Measurements from ENCODE around the gene WDR83. TPM values are rescaled to one million over a fixed set of nuclear protein-coding genes. Genes with fewer than 3 reads are reported as not detected.

WDR83 gene
- total and polyA plus RNA-seq, 2 of the 8 experiments (the other 6 are each of a cell fraction or from before 2014, with no cell fraction given), result 12.6 to 15.3 TPM

GRCh38 chr19:12647047-12647446, 19.6 kb upstream of the WDR83 start:
- H3K9ac ChIP-seq (replicated peaks in 1 of 4; ENCODE audit: extremely low read depth in 1 of 4, low read depth in 3 of 4, low read length in 3 of 4), result no peak overlapping the region; a peak in 1 of 7 replicates
- H2BK120ac ChIP-seq (replicated peaks; ENCODE audit: low read depth, low read length), result no peak overlapping the region
- no peak overlapping the region for H3K14ac ChIP-seq (ENCODE audit: insufficient read length)
- no peaks in the 10 kb centered on the region for H3K79me1 ChIP-seq (ENCODE audit: low read depth, low read length)
- no peak overlapping the region for H3K4ac ChIP-seq (replicated peaks; ENCODE audit: insufficient read length, low read depth, low read length)
- no peak overlapping the region for H2BK12ac ChIP-seq (ENCODE audit: low read depth, low read length)
- no peak overlapping the region for H3K27ac ChIP-seq (ENCODE audit: low read depth, low read length)
- H2BK20ac ChIP-seq (ENCODE audit: low read length), result no peak overlapping the region
- no peak overlapping the region for H2BK5ac ChIP-seq (ENCODE audit: low read depth, low read length)
- TF ChIP-seq POLR2AphosphoS5 (IDR thresholded peaks at IDR 0.05; ENCODE audit: low read depth, low read length), result no peak
- TF ChIP-seq, protein P1, sequence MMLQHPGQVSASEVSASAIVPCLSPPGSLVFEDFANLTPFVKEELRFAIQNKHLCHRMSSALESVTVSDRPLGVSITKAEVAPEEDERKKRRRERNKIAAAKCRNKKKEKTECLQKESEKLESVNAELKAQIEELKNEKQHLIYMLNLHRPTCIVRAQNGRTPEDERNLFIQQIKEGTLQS (IDR thresholded peaks at IDR 0.05; ENCODE audit: insufficient read depth, low read depth, low read length), result no peak
- no peak for TF ChIP-seq HDAC6 (IDR thresholded peaks at IDR 0.05; ENCODE audit: low read depth, low read length)
- no peak for TF ChIP-seq RXRA (IDR thresholded peaks at IDR 0.05; ENCODE audit: insufficient read depth, low read depth, low read length)
- TF ChIP-seq POU5F1 (IDR thresholded peaks at IDR 0.05; ENCODE audit: low read depth, low read length), result no peak
- H3K9me3 ChIP-seq (ENCODE audit: insufficient read depth in 2 of 2, low read depth in 1 of 2, low read length in 1 of 2), result peaks cover 0 to 4% of the 10 kb centered on the region in 2 experiments; a peak in 1 of 4 replicates
- whole genome bisulfite sequencing, 2 experiments (ENCODE audit: extremely low coverage in 1 of 2, insufficient coverage in 1 of 2, insufficient read length in 1 of 2, insufficient replicate concordance in 2 of 2, low coverage in 1 of 2, low lambda C conversion rate in 2 of 2, missing lambda C conversion rate in 1 of 2), result 77% methylated on average over 6 of the region's 8 CpGs; no CpG with 5 or more reads in 1 of the 2 experiments
- no peaks in the 10 kb centered on the region for H4K20me1 ChIP-seq (replicated peaks in 1 of 2; ENCODE audit: control insufficient read depth in 1 of 2, insufficient read depth in 2 of 2, low read length in 2 of 2)
- no peak overlapping the region for H4K8ac ChIP-seq (ENCODE audit: extremely low read depth, insufficient read depth, low read length)
- ChIA-PET CTCF (ENCODE audit: partially characterized antibody) (interaction anchor here (0.7 to 1.2 kb wide), 6 partner anchors 10 to 324 kb away, joined by 3 to 5 read pairs (median 3); no protein-coding TSS in a partner anchor), POLR2A (ENCODE audit: partially characterized antibody) (interaction anchor here (0.6 to 2.5 kb wide), 8 partner anchors 9 to 208 kb away, joined by 3 to 9 read pairs (median 3); partner anchors contain the start of genes DHPS, ZNF490 and ZNF791)
- H2BK15ac ChIP-seq (ENCODE audit: low read length), result no peak overlapping the region
- H4K5ac ChIP-seq (ENCODE audit: insufficient read length, low read depth, low read length), result no peak overlapping the region
- H2AK5ac ChIP-seq (ENCODE audit: low read depth, low read length), result no peak overlapping the region
- H3K18ac ChIP-seq (ENCODE audit: extremely low read depth, low read length), result no peak overlapping the region
- peaks cover 0 to 4% (median 0%) of the 10 kb centered on the region in 4 experiments; a peak in 2 of 8 replicates for H3K36me3 ChIP-seq (ENCODE audit: control insufficient read depth in 2 of 4, insufficient read depth in 4 of 4, low read length in 3 of 4)
- H3K56ac ChIP-seq (replicated peaks; ENCODE audit: insufficient read length, low read depth, low read length), result no peak overlapping the region
- no peak overlapping the region for H3K4me2 ChIP-seq (ENCODE audit: insufficient read depth in 1 of 2, low read depth in 2 of 2, low read length in 2 of 2)
- H3K4me1 ChIP-seq (replicated peaks in 1 of 4; ENCODE audit: control insufficient read depth in 3 of 4, insufficient read depth in 4 of 4, low read length in 3 of 4), result no peaks in the 10 kb centered on the region
- no peaks in the 10 kb centered on the region for H3K27me3 ChIP-seq (replicated peaks in 1 of 4; ENCODE audit: control insufficient read depth in 3 of 4, extremely low read depth in 1 of 4, insufficient read depth in 3 of 4, low read length in 3 of 4)
- H3K79me2 ChIP-seq (ENCODE audit: control insufficient read depth in 1 of 2, insufficient read depth in 2 of 2, low read length in 2 of 2), result no peaks in the 10 kb centered on the region
- no peak overlapping the region for H3K23ac ChIP-seq (ENCODE audit: insufficient read length)
- no peak overlapping the region for H3K4me3 ChIP-seq (ENCODE audit: extremely low read depth in 1 of 4, insufficient read depth in 2 of 4, low read depth in 3 of 4, low read length in 4 of 4)
- DNase-seq (ENCODE audit: low read depth in 1 of 2, low spot score in 2 of 2) (no peak), FAIRE-seq (no peak)
- H2AFZ ChIP-seq (ENCODE audit: low read length), result no peak overlapping the region
- H3K23me2 ChIP-seq (ENCODE audit: low read depth, low read length), result no peaks in the 10 kb centered on the region
- H4K91ac ChIP-seq (replicated peaks; ENCODE audit: insufficient read length, low read length), result no peak overlapping the region

Measured in H1 (cell line).